SH-SY5Y (cell line): ENCODE measurements around the gene NR6A1.

Experiments used
- GATA2 ChIP-seq: IDR thresholded peaks from 2 replicates; pipeline ENCODE4 v1.6.1; 2011; ENCODE audit warnings: mild to moderate bottlenecking, low read depth, low read length
- GATA3 ChIP-seq: IDR thresholded peaks from 2 replicates; pipeline ENCODE4 v1.6.1; 2011; ENCODE audit warnings: low read depth, mild to moderate bottlenecking, low read length, moderate library complexity

- TF ChIP-seq GATA2: no peak
- no peak for TF ChIP-seq GATA3
Observed at GRCh38 chr9:124477211-124477647, 293.9 kb downstream of the NR6A1 start.
